Measurements from ENCODE around the gene DCX. TPM values are rescaled to one million over a fixed set of nuclear protein-coding genes. Genes with fewer than 3 reads are reported as not detected.

Gene DCX
- total RNA-seq, 1 experiment from 2014 or later: 0.13 TPM

GRCh38 chrX:111382277-111382676 lies 29.7 kb downstream of the DCX start:
- intact Hi-C loops (cut with micrococcal nuclease; ENCODE audit: unreplicated experiment) (no loop called here), in situ Hi-C loops (cut with HindIII; ENCODE audit: low pct_unique_long_range_greater_than_20kb, low sequenced_read_pairs) (no loop called here)
- DNase-seq (ENCODE audit: low read depth, low spot score): no peak
- no peaks in the 10 kb centered on the region for H3K36me3 ChIP-seq (ENCODE audit: control insufficient read depth, insufficient read depth, low read length)
- H3K9me3 ChIP-seq (ENCODE audit: control insufficient read depth, insufficient read depth, low read depth, low read length): no peaks in the 10 kb centered on the region
- no peaks in the 10 kb centered on the region for H3K27me3 ChIP-seq (ENCODE audit: control insufficient read depth, insufficient read depth, low read length)
- CTCF ChIA-PET: no interaction called here
- no peaks in the 10 kb centered on the region for H3K4me1 ChIP-seq (ENCODE audit: control insufficient read depth, insufficient read depth, low read length)
- POLR2A ChIA-PET: no interaction called here
- no peak for ATAC-seq
- H3K4me3 ChIP-seq (ENCODE audit: low read depth in 2 of 2, low read length in 2 of 2): no peak overlapping the region
- BruUV-seq (replicated peaks): no TSS peak
- H3K27ac ChIP-seq (ENCODE audit: low read length): no peak overlapping the region
- no peak for TF ChIP-seq TCF7L2 (IDR thresholded peaks at IDR 0.05; ENCODE audit: low read depth, low read length)
- no peak for TF ChIP-seq SIN3A (IDR thresholded peaks at IDR 0.05; ENCODE audit: borderline replicate concordance, insufficient read depth, low read depth, low read length)
- TF ChIP-seq POLR2AphosphoS5 (IDR thresholded peaks at IDR 0.05; ENCODE audit: low read depth, low read length): no peak
- TF ChIP-seq REST (IDR thresholded peaks at IDR 0.05; ENCODE audit: insufficient read depth in 1 of 2, low read depth in 2 of 2, low read length in 1 of 2): no peak
- no peak for TF ChIP-seq CTCF (IDR thresholded peaks at IDR 0.05)

GRCh38 chrX:111376897-111377578 lies 35.0 kb downstream of the DCX start:
- no TSS peak for BruUV-seq (replicated peaks)
- CTCF ChIA-PET: no interaction called here
- Histone ChIP-seq H3K27me3 (ENCODE audit: control insufficient read depth, insufficient read depth, low read length) (no peaks in the 10 kb centered on the region), H3K9me3 (ENCODE audit: control insufficient read depth, insufficient read depth, low read depth, low read length) (no peaks in the 10 kb centered on the region), H3K27ac (ENCODE audit: low read length) (no peak overlapping the region), H3K36me3 (ENCODE audit: control insufficient read depth, insufficient read depth, low read length) (no peaks in the 10 kb centered on the region), H3K4me3 (ENCODE audit: low read depth in 2 of 2, low read length in 2 of 2) (no peak overlapping the region), H3K4me1 (ENCODE audit: control insufficient read depth, insufficient read depth, low read length) (no peaks in the 10 kb centered on the region)
- DNase-seq (ENCODE audit: low read depth, low spot score): no peak
- POLR2A ChIA-PET: no interaction called here
- TF ChIP-seq TCF7L2 (IDR thresholded peaks at IDR 0.05; ENCODE audit: low read depth, low read length) (no peak), CTCF (IDR thresholded peaks at IDR 0.05) (no peak), POLR2AphosphoS5 (IDR thresholded peaks at IDR 0.05; ENCODE audit: low read depth, low read length) (no peak), REST (IDR thresholded peaks at IDR 0.05; ENCODE audit: insufficient read depth in 1 of 2, low read depth in 2 of 2, low read length in 1 of 2) (no peak), SIN3A (IDR thresholded peaks at IDR 0.05; ENCODE audit: borderline replicate concordance, insufficient read depth, low read depth, low read length) (no peak)
- no peak for ATAC-seq
- intact Hi-C loops (cut with micrococcal nuclease; ENCODE audit: unreplicated experiment): no loop called here
- in situ Hi-C loops (cut with HindIII; ENCODE audit: low pct_unique_long_range_greater_than_20kb, low sequenced_read_pairs): no loop called here

All from Panc1 (cell line).